ENCODE data around the gene PCDHB5. TPM values are rescaled to one million over a fixed set of nuclear protein-coding genes. Genes with fewer than 3 reads are reported as not detected.
A peak's percentile ranks its signal among the peaks of the same experiment; 100 is the strongest.
"Not testable (repeated sequence)": the region's sequence is repeated elsewhere in the genome, so short reads cannot be mapped to it uniquely, and the experiment has no call there.

Gene PCDHB5
- total and polyA plus RNA-seq, 8 donors, result 2.5 to 13.9 (median 11.0) TPM

- no peaks in the 10 kb centered on the region for H3K4me1 ChIP-seq
- intact Hi-C loops (cut with DNase I), result no loop called here
- TF ChIP-seq CTCF (IDR thresholded peaks at IDR 0.05), result no peak
- DNase-seq (peak in 1 of 4 donors; percentile 10), ATAC-seq (no peak)
- H3K4me3 ChIP-seq, result no peak within 1 kb of the TSS
- H3K27me3 ChIP-seq, result peaks cover 0 to 19% of the 10 kb centered on the region in 2 donors
- peaks cover 0 to 64% of the 10 kb centered on the region in 2 donors for H3K9me3 ChIP-seq
- H3K36me3 ChIP-seq, result no peaks in the 10 kb centered on the region
- H3K27ac ChIP-seq, result no peak within 1 kb of the TSS
Measured at GRCh38 chr5:141149812-141150211, 14.8 kb downstream of the PCDHB5 start, which contains the start of gene PCDHB6. Gene PCDHB6, plus strand, starts transcription at chr5:141150057. Its CDS starts 201 bp downstream, at chr5:141150258.

GRCh38 chr5:141150224-141150992, 15.4 kb downstream of the PCDHB5 start:
- H3K9me3 ChIP-seq, result peaks cover 0 to 67% of the 10 kb centered on the region in 2 donors
- ATAC-seq, result no peak
- H3K27ac ChIP-seq, result no peak overlapping the region
- peaks cover 0 to 19% of the 10 kb centered on the region in 2 donors for H3K27me3 ChIP-seq
- H3K4me3 ChIP-seq, result no peak overlapping the region
- intact Hi-C loops (cut with DNase I), result no loop called here
- TF ChIP-seq CTCF (IDR thresholded peaks at IDR 0.05), result no peak
- no peak for DNase-seq
- H3K36me3 ChIP-seq, result no peaks in the 10 kb centered on the region
- no peaks in the 10 kb centered on the region for H3K4me1 ChIP-seq

- ATAC-seq (no peak), DNase-seq (no peak)
- Histone ChIP-seq H3K4me1 (no peaks in the 10 kb centered on the region), H3K27ac (no peak overlapping the region), H3K36me3 (no peaks in the 10 kb centered on the region), H3K9me3 (peaks cover 0 to 72% of the 10 kb centered on the region in 2 donors), H3K4me3 (no peak overlapping the region), H3K27me3 (peaks cover 0 to 24% of the 10 kb centered on the region in 2 donors)
- intact Hi-C loops (cut with DNase I), result no loop called here
- no peak for TF ChIP-seq CTCF (IDR thresholded peaks at IDR 0.05)
Measured at GRCh38 chr5:141150993-141151325, 16.0 kb downstream of the PCDHB5 start.

- H3K27ac ChIP-seq; H3K4me1 ChIP-seq; ATAC-seq; H3K36me3 ChIP-seq; H3K4me3 ChIP-seq; intact Hi-C loops (cut with DNase I); DNase-seq: not testable (repeated sequence)
- peaks cover 0 to 79% of the 10 kb centered on the region in 2 donors for H3K9me3 ChIP-seq
- H3K27me3 ChIP-seq, result peaks cover 0 to 31% of the 10 kb centered on the region in 2 donors
Measured at GRCh38 chr5:141151632-141152031, 16.6 kb downstream of the PCDHB5 start.

GRCh38 chr5:141152096-141152495, 17.1 kb downstream of the PCDHB5 start:
- ATAC-seq; H3K36me3 ChIP-seq; H3K4me3 ChIP-seq; intact Hi-C loops (cut with DNase I); H3K27ac ChIP-seq; DNase-seq; H3K4me1 ChIP-seq: not testable (repeated sequence)
- Histone ChIP-seq H3K27me3 (peaks cover 0 to 36% of the 10 kb centered on the region in 2 donors), H3K9me3 (peaks cover 0 to 83% of the 10 kb centered on the region in 2 donors)

- peaks cover 3 to 53% of the 10 kb centered on the region in 2 donors for H3K27me3 ChIP-seq
- no peak overlapping the region for H3K4me3 ChIP-seq
- no peaks in the 10 kb centered on the region for H3K4me1 ChIP-seq
- DNase-seq (no peak), ATAC-seq (no peak)
- no peaks in the 10 kb centered on the region for H3K36me3 ChIP-seq
- peaks cover 0 to 83% of the 10 kb centered on the region in 2 donors for H3K9me3 ChIP-seq
- intact Hi-C loops (cut with DNase I), result no loop called here
- no peak for TF ChIP-seq CTCF (IDR thresholded peaks at IDR 0.05)
- H3K27ac ChIP-seq, result no peak overlapping the region
Measured at GRCh38 chr5:141155540-141156374, 20.8 kb downstream of the PCDHB5 start.

- H3K4me1 ChIP-seq; H3K4me3 ChIP-seq; ATAC-seq; H3K36me3 ChIP-seq; intact Hi-C loops (cut with DNase I); DNase-seq; H3K27ac ChIP-seq: not testable (repeated sequence)
- peaks cover 3 to 40% of the 10 kb centered on the region in 2 donors for H3K27me3 ChIP-seq
- H3K9me3 ChIP-seq, result peaks cover 0 to 70% of the 10 kb centered on the region in 2 donors
Measured at GRCh38 chr5:141157356-141157755, 22.4 kb downstream of the PCDHB5 start.

- intact Hi-C loops (cut with DNase I), result not testable (repeated sequence)
Measured at GRCh38 chr5:141157901-141158300, 22.9 kb downstream of the PCDHB5 start.

More at GRCh38 chr5:141157901-141158300, 22.9 kb downstream of the PCDHB5 start:
- not testable (repeated sequence) for H3K36me3 ChIP-seq, DNase-seq, H3K4me3 ChIP-seq, H3K27ac ChIP-seq, ATAC-seq, H3K4me1 ChIP-seq
- Histone ChIP-seq H3K27me3 (peaks cover 3 to 38% of the 10 kb centered on the region in 2 donors), H3K9me3 (peaks cover 0 to 70% of the 10 kb centered on the region in 2 donors)

Data from left lung (tissue), 10 donors.